KOPT-K1 (cell line): ENCODE results near the gene IGSF10.

Source experiments
- H3K27ac ChIP-seq: fragments of 200-600 bp; sonication (generic); 2 replicates; pipeline ENCODE4 v1.5.1; 2016; ENCODE audit warnings: antibody characterized with exemption, mild to moderate bottlenecking, low read depth, low read length; ENCODE audit not compliant: poor library complexity, severe bottlenecking
- H3K36me3 ChIP-seq: fragments of 200-600 bp; sonication (generic); 2 replicates; pipeline ENCODE4 v1.5.1; 2017; ENCODE audit warnings: antibody characterized with exemption, mild to moderate bottlenecking, low read length, moderate library complexity; ENCODE audit not compliant: insufficient read depth
- H3K9me3 ChIP-seq: fragments of 200-600 bp; sonication (generic); 2 replicates; pipeline ENCODE4 v1.5.1; 2017; ENCODE audit warnings: antibody characterized with exemption, low read length, mild to moderate bottlenecking; ENCODE audit not compliant: insufficient read depth, poor library complexity, severe bottlenecking

Gene IGSF10

DNA sequence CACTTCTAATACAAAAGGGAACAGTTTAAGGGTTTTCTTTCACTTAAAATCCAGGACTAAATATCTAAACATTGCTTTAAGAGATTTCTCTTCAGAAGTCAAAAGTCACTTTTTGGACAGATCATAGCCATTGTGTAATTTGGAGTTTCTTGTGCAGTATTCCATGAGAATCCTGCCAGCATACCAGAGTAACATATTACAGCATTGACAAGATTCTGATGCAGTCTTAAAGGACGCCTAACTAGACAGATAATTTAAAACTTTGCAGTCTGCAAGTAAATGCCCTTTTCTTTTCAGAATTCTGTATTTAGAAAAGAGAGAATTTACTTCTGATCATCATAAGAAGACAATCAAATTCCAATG lies 17.5 kb upstream of the IGSF10 start:
- no peak overlapping the region for H3K27ac ChIP-seq
- peaks cover 12% of the 10 kb centered on the region for H3K9me3 ChIP-seq
- H3K36me3 ChIP-seq = no peaks in the 10 kb centered on the region

DNA sequence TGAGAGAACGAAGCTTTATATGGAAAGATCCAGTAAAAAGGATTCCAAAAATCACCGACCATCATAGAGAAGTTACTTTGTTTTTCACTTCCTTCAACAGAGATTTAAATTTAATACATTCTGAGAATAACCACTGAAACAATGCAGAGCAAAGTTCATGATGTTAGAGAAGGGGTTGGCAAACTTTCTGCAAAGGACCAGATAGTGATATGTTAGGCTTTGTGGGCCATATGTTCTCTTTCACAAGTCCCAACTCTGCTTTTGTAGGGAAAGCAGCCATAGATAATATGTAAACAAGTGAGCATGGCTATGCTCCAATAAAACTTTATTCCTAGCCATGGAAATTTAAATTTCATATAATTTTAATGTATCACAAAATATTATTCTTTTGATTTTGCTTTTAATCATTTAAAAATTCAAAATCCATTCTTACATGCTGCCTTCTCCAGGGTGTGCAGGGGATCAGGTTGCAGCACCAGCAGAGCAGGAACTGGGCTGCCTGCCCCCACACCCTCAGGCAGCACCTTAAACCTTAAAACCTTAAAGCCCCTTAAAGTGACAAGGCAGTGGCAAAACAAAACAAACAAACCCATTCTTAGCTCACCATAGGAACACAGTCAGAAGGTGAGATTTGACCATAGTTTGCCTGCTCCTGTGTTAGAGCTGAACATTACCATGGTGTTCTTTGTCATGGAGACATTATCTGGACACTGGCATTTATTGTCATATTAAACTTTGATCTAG lies 16.9 kb upstream of the IGSF10 start:
- no peak overlapping the region for H3K27ac ChIP-seq

DNA sequence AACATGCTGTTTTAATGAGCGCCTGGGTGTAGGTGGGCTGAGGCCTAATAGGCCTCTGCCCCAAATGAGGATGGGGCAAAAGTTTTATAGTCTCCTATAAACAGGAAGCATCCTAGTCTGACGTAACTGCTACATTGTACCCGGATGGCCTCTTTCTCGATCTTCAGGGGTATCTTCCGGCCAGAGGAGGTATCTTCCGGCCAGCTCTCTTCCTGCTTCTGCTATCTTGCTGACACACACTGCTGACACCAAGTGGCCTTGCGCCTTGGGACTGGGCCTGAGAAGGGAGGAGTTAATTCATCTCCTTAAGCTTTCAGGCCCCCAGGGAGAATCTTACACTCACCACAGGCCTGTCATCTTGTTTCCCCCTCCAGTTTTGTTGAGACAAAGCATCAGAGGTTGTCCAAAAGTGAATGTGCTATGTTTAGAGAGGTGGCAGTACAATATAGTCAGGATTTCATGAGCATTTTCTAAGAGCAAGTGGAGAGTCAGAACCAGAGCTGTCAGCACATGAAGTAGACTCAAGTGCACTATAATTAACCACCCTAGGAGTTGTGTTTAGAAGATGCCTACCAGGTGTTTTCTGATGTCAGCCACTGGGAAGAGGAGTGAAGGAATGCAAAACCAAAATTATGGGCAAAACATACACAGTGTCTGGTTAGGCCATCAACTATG lies 15.6 kb upstream of the IGSF10 start:
- H3K27ac ChIP-seq = no peak overlapping the region
- peaks cover 2% of the 10 kb centered on the region for H3K9me3 ChIP-seq
- no peaks in the 10 kb centered on the region for H3K36me3 ChIP-seq

More for the DNA sequence above, 16.9 kb upstream of the IGSF10 start:
- Histone ChIP-seq H3K9me3 (peaks cover 12% of the 10 kb centered on the region), H3K36me3 (no peaks in the 10 kb centered on the region)

DNA sequence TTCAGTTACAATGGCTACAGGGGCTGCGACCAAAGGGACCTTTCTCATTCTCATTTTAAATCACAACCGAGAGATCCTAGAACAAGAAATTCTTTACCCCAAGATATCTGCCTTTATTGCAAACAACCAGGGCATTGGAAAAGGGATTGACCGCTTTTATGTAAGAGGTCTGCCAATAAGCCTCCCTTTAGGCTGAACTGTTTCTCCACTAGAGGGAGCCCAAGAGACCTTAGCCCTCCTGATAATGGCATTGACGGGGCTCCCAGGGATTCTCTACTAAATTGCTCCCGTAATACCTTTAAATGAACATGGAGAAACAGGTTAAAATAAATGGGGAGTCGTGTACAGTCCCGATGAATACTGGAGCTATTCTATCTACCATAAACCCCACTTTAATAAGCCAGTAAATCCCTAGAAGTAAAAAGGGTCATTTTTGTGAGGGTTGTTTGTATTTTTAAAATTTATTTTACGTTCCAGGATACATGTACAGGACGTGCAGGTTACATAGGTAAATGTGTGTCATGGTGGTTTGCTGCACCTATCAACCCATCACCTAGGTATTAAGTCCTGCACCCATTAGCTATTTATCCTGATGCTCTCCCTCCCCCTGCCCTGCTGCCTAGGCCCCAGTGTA lies 7.5 kb upstream of the IGSF10 start:
- no peaks in the 10 kb centered on the region for H3K36me3 ChIP-seq
- H3K9me3 ChIP-seq = no peaks in the 10 kb centered on the region
- no peak overlapping the region for H3K27ac ChIP-seq

DNA sequence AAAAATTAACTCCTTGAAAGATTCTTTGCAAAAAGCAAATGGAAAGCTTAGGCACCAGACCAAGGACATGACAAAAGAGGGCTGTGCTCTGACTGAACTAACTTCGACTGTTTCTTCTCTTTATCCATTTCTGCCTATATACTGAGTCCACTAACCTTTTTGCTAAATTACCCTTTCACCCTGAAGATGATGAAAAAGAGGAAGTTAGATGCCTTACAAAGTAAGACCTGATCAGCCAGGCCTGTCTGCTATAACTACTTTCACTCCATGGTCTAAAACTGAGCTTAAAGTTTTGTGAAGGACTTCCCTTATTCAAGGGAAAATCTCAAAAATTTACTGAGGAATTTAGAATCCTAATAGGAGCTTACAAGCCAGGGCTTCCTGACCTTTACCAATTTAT lies 6.2 kb upstream of the IGSF10 start:
- Histone ChIP-seq H3K9me3 (no peaks in the 10 kb centered on the region), H3K36me3 (no peaks in the 10 kb centered on the region), H3K27ac (no peak overlapping the region)

DNA sequence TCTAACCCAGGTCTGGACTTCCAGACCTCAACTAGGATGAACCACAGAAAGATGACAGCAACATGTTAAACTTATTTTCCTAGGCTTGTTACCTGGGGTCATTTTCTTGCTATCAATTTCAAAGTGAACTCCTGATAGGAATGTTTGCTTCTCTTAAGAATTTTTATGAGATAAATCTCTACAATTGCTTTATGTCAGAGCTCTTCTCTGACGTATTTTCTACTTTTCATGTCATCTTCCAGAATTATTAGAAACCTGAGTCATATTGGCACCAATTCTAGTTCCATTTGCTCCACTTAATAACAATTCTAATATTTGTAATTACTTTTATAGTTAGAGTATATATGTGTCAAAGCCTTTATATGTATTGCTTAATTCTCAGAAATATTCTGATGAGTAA lies 2.1 kb upstream of the IGSF10 start:
- Histone ChIP-seq H3K9me3 (no peaks in the 10 kb centered on the region), H3K36me3 (no peaks in the 10 kb centered on the region), H3K27ac (no peak overlapping the region)

DNA sequence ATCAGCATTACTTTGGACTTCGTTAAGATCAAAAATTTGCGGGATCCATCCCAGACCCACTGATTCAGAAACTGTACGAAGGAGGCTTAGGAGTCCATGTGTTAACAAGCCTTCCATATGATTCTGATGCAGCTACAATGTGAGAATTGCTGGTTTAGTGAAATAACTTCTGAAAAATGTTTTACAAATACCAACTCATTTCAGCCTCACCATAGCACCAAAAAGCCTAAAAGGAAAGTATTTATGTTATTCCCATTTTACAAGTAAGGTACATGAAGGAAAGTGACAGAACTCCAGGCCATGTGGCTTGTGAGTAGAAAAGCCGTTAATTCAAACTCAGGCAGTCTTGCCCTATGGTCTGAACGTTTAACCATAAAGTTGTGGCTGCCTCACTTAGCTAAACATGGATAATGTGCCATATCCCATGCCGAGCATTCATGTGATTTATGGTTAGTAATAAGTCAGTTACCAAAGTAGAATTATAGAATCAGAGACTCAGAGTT lies 1.5 kb upstream of the IGSF10 start:
- Histone ChIP-seq H3K36me3 (no peaks in the 10 kb centered on the region), H3K9me3 (no peaks in the 10 kb centered on the region), H3K27ac (no peak overlapping the region)

DNA sequence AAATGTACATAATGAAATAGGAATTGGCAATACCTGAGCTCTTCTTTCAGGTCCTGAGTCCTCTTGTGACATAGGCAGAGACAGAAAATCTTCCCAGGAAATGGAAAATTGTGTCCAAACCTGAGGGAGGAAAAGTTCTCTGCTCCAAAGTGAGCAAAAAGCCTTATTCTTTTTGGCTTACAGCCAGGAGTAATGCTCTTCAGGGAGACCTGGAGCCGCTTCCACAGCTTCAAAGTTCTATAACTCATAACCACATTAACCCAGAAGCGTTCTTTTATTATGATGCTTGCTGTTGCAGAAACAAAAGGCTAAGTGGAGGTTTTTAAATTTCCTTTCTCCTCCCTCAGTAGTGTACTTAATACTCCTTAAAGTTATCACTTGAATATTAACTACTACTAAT lies 633 bp downstream of the IGSF10 start:
- H3K36me3 ChIP-seq = no peaks in the 10 kb centered on the region
- no peak overlapping the region for H3K27ac ChIP-seq
- no peaks in the 10 kb centered on the region for H3K9me3 ChIP-seq

DNA sequence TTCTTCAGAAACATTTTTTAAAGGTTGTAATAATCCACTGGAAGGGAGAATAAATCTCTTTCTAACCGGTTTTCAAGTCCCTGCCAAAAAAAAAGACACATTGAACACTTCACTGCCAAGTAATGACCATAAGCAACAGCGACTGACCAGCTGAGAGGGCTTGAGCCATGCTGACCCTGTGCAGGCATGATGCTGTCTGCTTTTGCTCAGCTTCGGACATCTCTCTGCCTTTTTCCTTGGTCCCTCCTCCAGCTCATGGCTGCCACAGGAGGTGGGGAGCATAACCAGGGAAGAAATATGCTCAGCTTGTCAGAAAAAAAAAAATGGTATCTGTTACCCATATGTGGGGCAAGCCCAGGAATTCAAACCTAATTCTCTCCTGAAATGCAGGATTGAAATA lies 1.5 kb downstream of the IGSF10 start:
- H3K9me3 ChIP-seq = no peaks in the 10 kb centered on the region
- no peaks in the 10 kb centered on the region for H3K36me3 ChIP-seq

DNA sequence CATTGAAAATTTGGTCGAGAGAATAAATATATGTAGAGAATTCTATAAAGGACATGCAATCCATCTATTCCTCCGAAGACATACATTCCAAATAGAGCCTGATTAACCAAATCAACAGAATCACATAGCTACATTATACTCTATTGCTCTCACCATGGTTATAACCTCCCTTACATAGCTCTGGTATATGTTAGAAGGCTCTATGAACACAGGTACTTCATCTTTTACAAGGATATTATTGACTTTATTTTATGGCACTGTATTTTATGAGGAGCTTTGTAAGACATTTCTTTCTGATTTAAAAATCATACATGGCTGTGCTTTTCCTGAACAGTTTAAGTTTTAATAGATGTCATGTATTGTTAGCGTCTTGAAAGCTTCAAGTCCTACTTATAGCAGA lies 4.8 kb downstream of the IGSF10 start:
- no peaks in the 10 kb centered on the region for H3K36me3 ChIP-seq
- no peaks in the 10 kb centered on the region for H3K9me3 ChIP-seq
- H3K27ac ChIP-seq = no peak overlapping the region

More for the DNA sequence above, 1.5 kb downstream of the IGSF10 start:
- no peak overlapping the region for H3K27ac ChIP-seq

DNA sequence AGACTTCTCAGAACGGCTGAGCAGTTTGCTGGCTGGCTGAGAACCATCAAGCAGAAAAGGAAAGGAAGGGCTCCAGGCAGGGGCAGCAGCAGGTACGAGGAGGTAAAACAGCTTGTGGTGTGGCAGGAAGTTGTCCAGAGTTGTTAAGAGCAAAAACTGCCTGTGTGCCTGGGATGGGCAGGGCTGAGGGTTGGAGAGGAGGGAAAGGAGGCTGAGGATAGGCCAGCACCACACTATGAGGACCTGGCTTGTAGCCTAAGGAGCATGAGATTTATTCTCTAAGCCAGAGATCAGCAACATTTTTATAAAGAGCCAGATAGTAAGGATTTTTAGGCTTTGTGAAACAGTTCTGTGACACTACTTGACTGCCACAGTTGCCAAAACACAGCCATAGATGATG lies 8.0 kb downstream of the IGSF10 start:
- H3K27ac ChIP-seq = no peak overlapping the region
- no peaks in the 10 kb centered on the region for H3K36me3 ChIP-seq
- no peaks in the 10 kb centered on the region for H3K9me3 ChIP-seq

DNA sequence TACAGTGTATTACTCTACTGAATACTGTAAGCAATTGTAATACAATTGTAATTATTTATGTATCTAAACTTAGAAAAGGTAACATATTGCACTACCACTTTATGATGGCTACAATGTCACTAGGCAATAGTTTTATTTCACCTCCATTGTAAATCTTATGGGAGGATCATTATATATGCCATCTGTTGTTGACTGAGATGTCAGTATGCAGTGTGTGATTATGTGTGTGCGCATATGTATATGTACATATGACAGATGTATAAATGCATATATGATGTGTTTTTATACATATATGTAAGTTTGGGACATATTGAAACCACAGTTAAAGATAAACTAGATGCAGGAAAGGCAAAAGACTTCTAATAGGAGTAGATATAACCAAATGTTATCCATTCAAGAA lies 8.5 kb downstream of the IGSF10 start:
- H3K36me3 ChIP-seq = no peaks in the 10 kb centered on the region
- no peak overlapping the region for H3K27ac ChIP-seq
- no peaks in the 10 kb centered on the region for H3K9me3 ChIP-seq

DNA sequence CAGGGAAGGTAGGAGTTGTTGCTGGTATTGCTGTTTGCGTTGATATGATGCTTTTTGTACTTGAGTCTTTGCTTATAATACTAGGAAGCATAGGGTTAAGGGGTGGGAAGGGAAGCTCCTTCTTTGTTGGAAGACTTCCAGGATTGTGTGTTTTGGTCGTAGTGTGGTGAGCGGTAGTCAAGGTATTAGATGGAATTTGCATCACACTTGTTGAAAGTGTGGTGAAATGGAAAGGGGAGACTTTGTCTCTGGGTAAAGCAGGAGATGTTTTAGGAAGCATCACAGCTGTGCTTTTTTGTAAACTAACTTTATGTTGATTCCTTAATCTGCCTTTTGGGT lies 14.9 kb downstream of the IGSF10 start:
- Histone ChIP-seq H3K36me3 (no peaks in the 10 kb centered on the region), H3K27ac (no peak overlapping the region), H3K9me3 (no peaks in the 10 kb centered on the region)

DNA sequence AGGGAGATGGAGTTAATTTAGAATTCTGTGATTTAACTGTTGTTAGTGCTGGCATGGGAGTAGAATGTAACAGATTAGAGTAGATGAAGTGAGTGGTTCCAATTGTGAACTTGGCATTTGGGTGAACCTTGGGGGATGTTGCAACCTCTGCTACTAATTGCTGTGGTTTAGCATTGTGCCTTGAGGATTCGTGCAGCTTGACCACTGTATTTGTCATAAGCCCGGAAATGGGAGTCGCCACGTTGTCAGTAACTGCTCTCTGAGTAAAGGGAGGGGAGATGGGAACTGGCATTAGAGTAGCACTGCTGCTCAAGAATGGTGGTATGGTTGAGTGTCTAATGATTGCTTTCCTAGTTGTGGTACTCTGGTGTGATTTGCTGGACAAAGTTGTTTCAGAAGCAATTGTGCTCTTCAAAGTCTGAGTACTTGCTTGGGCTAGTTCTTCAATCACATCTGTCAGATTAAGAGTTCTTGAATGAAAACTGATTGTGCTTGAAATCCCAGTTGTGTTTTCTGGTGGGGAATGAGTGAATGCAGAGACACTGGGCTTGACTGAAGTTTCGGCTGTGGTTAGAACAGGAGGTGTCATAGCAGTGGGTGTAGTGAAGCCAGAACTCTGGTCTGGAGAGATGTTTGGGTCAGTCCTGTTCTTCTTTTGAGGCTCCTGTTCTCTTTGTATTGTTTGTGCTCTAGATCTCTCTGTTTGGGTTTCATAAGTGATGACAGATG lies 15.4 kb downstream of the IGSF10 start:
- H3K9me3 ChIP-seq = no peaks in the 10 kb centered on the region
- H3K36me3 ChIP-seq = no peaks in the 10 kb centered on the region
- no peak overlapping the region for H3K27ac ChIP-seq

DNA sequence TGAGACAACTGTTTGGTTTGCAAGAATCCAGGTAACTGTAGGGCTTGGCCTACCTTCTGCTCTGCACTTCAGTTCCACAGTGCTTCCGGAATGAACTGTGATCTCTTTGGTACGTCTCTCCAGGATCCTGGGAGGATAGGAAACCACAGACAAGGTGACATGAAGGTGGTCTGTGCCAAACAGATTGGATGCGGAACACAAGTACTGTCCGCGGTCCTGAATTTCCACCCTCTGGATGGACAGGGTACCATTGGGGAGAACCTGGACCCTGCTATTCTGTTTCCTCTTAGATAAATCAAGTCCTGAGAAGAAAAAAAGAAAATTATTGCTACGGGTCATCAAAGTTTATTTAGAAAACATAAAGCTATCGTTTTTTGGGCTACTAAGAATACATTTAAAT lies 17.3 kb downstream of the IGSF10 start:
- no peaks in the 10 kb centered on the region for H3K9me3 ChIP-seq
- no peak overlapping the region for H3K27ac ChIP-seq
- H3K36me3 ChIP-seq = no peaks in the 10 kb centered on the region
